ENCODE measurements around the gene FAM20B.

FAM20B gene

GRCh38 chr1:179042700-179043099, 17.0 kb downstream of the FAM20B start:
- no peak for DNase-seq (ENCODE audit: low read depth, low spot score)
- ChIA-PET POLR2A (no interaction called here), CTCF (interaction anchor here (0.7 to 1.1 kb wide), 3 partner anchors 36 to 41 kb away, joined by 3 to 4 read pairs (median 3); no protein-coding TSS in a partner anchor)
- no peak for TF ChIP-seq CTCF (IDR thresholded peaks at IDR 0.05; ENCODE audit: insufficient read depth, low read length, missing control alignments)
- no peak overlapping the region for H3K4me3 ChIP-seq (ENCODE audit: low read depth, low read length)

DNA sequence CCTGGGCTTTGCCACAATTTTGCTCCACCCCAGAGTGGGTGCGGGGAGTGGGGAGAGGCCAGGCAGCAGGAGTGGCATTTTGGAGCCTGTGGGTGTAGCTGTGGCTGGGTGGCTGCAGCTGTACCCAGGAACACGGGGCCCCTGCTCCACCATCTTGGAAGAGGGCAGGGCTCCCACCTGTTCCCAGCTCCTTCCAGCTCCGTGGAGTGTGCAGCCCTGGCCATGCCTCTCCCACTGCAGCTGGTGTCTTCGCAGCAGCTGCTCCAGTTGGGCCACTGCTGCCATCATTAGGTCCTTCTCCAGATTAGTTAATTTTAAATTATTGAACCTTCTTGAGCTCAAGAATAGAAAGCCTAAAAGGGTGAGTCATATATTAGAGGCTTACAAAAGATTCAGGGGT, 17.6 kb downstream of the FAM20B start:
- DNase-seq (ENCODE audit: low read depth, low spot score), result no peak
- no peak for TF ChIP-seq CTCF (IDR thresholded peaks at IDR 0.05; ENCODE audit: insufficient read depth, low read length, missing control alignments)
- CTCF ChIA-PET, result no interaction called here
- POLR2A ChIA-PET, result no interaction called here
- no peak overlapping the region for H3K4me3 ChIP-seq (ENCODE audit: low read depth, low read length)

DNA sequence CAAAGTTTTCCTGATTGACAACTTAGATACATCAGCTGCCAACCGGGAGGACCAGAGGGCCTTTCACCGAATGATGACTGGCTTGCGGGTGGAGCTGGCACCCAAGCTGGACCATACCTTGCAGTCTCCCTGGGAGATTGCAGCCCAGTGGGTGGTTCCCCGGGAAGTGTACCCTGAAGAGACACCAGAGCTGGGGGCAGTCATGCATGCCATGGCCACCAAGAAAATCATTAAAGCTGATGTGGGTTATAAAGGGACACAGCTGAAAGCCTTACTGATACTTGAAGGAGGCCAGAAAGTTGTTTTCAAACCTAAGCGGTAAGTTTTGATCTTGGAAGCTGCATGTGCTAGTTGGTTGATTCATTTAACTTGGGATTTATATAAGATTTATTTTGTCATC, 18.2 kb downstream of the FAM20B start:
- CTCF ChIA-PET, result interaction anchor here (2.3 kb wide), 1 partner anchor 41 kb away, joined by 9 read pairs; no protein-coding TSS in a partner anchor

GRCh38 chr1:179046808-179047635, 21.3 kb downstream of the FAM20B start:
- H3K4me3 ChIP-seq (ENCODE audit: low read depth, low read length), result no peak overlapping the region
- POLR2A ChIA-PET, result no interaction called here
- CTCF ChIA-PET, result interaction anchor here (1.0 kb wide), 1 partner anchor 8 kb away, joined by 4 read pairs; no protein-coding TSS in a partner anchor
- DNase-seq (ENCODE audit: low read depth, low spot score), result no peak
- no peak for TF ChIP-seq CTCF (IDR thresholded peaks at IDR 0.05; ENCODE audit: insufficient read depth, low read length, missing control alignments)

More for the DNA sequence above, 18.2 kb downstream of the FAM20B start:
- DNase-seq (ENCODE audit: low read depth, low spot score), result no peak
- TF ChIP-seq CTCF (IDR thresholded peaks at IDR 0.05; ENCODE audit: insufficient read depth, low read length, missing control alignments), result no peak
- POLR2A ChIA-PET, result no interaction called here
- H3K4me3 ChIP-seq (ENCODE audit: low read depth, low read length), result no peak overlapping the region

DNA sequence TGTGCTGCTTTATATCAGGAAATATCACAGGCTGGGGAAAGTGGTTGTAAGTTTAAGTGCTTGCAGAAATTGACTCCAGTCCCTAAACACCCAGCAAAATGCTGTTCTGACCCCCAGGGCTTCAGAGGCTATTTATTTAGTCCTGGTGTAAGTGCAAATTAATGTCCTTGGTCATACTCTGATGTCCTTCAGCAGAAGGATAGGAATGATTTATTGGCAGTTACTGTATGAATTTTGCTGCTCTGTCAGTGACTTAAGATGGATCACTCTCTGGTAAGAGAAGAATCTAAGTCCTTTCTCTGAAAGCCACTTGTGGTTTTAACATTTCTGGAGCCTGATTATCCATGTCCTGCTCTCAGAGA, 21.9 kb downstream of the FAM20B start:
- ChIA-PET CTCF (interaction anchor here (1.0 to 1.2 kb wide), 2 partner anchors 9 to 45 kb away, joined by 4 read pairs; no protein-coding TSS in a partner anchor), POLR2A (no interaction called here)
- no peak for DNase-seq (ENCODE audit: low read depth, low spot score)
- no peak for TF ChIP-seq CTCF (IDR thresholded peaks at IDR 0.05; ENCODE audit: insufficient read depth, low read length, missing control alignments)
- no peak overlapping the region for H3K4me3 ChIP-seq (ENCODE audit: low read depth, low read length)

- TF ChIP-seq CTCF (IDR thresholded peaks at IDR 0.05; ENCODE audit: insufficient read depth, low read length, missing control alignments), result no peak
- H3K4me3 ChIP-seq (ENCODE audit: low read depth, low read length), result no peak overlapping the region
- no peak for DNase-seq (ENCODE audit: low read depth, low spot score)
- CTCF ChIA-PET, result interaction anchor here (1.0 to 1.2 kb wide), 2 partner anchors 10 to 46 kb away, joined by 4 read pairs; no protein-coding TSS in a partner anchor
- POLR2A ChIA-PET, result no interaction called here
Measured at GRCh38 chr1:179048339-179049124, 22.8 kb downstream of the FAM20B start.
